ENCODE measurements around the gene ADAMTSL3.
"Not testable (repeated sequence)": the region's sequence is repeated elsewhere in the genome, so short reads cannot be mapped to it uniquely, and the experiment has no call there.

The ADAMTSL3 gene

GRCh38 chr15:83708328-83708727 lies 54.4 kb downstream of the ADAMTSL3 start:
- DNase-seq, result no peak

DNA sequence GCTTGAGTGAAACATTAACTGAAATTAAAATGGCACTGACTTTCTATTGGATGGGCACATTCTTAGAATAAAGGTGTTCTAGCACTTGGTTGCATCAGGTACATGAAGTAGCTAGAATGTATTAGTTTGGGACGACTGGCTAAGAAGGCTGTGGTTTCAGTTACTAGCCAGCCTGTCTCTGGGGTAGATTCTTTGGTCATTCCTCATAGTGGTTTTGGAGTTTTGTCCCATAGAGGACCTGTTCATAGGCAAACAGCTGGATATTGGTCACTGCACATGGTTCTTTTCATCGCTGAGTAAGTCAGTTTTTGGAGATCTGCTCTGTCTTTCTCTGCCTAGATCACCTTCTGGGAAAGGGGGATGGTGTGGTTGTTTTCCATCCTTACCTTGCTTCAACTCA lies 55.3 kb downstream of the ADAMTSL3 start:
- DNase-seq, result no peak

DNA sequence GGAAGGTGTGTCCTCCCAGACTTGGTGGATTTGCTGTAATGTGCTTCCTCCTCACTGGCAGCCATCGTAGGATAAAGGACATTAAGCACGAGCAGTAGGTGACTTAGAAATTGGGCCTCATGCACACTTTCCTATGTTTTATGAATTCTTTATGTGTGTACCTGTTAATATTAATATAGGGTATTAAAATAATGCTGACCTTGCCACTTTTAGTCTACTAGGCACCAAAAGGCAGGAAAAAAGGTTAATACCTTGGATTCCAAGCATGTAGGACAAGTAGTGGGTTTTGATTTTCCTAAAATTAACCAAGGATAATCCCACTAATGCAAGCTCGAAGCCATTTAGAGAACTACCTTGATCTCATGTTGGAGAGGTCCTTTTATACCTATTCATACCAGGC lies 55.9 kb downstream of the ADAMTSL3 start:
- DNase-seq, result no peak

DNA sequence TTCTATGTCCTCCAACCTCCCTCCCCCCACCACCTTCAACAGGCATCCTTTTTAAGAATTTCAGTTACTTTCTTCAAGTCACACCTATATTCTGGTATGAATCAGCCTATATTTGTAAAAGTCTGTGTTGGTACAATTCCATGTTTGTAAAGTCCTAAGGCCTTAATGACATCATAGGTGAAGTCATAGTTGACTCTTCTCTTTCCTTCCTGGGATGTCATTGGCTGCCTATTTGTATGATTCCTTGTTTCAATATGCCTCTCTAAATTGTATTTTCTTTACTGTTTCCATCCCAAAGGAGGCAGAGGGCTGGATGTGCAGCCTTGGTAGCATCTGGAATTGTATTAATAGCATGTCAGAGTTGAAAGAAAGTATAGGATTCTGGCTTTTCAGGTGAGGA lies 56.5 kb downstream of the ADAMTSL3 start:
- DNase-seq, result no peak

GRCh38 chr15:83711236-83711635 lies 57.3 kb downstream of the ADAMTSL3 start:
- no peak for DNase-seq

DNA sequence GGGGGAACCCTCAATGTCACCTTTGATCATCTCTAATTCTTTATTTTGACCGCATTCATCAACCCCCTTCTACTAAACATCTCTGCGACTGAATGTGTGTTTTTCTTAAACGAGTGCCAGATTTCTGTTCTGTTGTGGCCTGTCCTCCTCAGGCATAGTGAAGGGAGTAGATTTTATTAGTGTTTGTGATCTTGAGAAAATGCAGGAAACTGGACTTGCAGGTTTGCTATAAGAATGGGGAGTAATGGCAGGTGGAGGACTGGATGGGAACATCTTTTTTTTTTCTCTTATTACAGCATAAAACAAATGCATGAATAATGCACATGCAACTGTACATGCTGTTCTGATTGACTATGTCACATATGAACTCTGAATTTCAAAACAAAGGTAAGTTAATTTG lies 59.3 kb downstream of the ADAMTSL3 start:
- no peak for DNase-seq

DNA sequence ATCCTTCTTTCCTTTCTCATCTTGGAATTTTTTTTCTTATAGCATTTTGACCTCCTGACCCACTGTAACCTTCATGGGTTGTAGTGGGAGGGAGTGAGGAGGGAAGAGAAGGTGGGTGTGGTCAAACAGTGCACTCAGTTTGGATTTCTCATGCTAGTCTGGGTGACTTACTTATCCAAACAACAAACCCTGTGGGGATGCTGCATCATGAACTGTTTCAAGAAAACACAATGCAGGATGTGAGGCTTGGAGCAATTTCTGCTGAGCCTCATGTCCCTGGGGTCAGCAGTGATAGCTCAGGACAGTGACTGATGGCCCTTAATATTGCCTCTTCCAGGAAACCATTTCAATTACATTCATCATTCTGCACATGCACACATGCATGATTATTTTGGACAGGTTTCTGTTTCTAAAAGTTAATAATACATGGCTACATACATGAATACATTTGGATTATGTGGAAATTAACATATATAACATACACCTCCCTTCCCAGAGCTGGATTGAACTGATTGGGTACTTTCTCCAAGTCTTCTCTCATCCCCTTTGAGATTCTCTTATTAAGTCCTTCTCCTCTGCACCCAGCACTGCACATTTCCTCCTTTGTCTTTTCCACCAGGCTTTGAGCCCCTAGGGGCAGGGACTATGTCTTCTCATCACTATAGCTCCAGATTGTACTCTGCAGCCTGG lies 61.2 kb downstream of the ADAMTSL3 start:
- no peak for DNase-seq

- no peak for DNase-seq
Observed at GRCh38 chr15:83716605-83717004, 62.7 kb downstream of the ADAMTSL3 start.

DNA sequence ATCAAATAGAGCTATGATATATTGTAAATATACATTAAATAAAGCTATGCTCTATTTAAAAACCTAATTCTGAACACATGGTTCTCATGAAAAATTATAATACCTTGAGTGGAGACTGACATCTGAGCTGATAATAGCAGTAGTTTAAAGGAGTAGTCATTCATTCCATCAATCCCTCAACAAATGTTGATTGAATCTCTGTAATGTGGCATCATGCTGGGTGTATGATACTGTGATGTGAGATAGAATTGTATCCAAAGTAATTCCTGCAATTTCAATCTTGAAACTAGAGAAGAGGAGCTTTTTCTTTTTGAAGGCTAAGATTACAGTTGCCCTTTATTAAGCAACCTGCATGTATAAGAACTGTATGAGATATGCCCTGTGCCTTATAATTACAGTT lies 63.1 kb downstream of the ADAMTSL3 start:
- no peak for DNase-seq

GRCh38 chr15:83720468-83720867 lies 66.5 kb downstream of the ADAMTSL3 start:
- DNase-seq, result no peak

DNA sequence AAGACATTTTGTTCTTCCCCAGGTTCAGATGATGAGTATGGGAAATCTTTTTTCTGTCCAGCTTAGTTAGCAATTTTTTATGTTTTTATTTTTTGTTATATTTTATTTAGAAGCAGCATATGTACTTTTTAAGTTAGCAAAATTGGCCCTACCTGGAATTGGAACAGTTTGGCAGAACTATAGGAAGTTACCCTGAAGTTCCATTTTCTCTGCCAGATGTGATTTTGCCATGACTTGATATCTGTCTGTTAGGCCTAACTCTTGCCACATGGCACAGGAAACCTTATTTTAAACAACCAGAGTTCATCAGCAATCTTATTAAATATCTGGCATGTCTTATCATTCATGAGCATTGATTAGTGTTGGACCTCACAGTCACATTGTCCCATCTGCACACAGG lies 67.1 kb downstream of the ADAMTSL3 start:
- no peak for DNase-seq

DNA sequence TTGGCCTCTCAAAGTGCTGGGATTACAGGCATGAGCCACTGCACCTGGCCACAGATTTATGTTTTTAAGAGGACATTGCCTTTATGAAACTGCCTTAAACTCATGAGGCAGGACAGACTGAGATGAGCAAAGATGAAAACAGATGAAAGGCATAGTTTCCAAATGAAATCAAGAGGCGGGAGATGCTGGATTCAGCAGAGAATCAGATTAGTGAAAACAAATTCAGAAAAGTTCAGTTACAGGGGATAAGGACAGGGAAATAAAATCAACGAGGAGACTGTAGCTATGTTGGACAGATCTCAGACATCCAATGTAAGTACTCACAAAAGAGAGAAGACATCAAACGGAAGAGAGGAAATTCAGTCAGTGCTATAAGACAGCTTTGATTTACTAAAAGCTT lies 68.1 kb downstream of the ADAMTSL3 start:
- DNase-seq, result no peak

- DNase-seq, result no peak
Observed at GRCh38 chr15:83723216-83723615, 69.3 kb downstream of the ADAMTSL3 start.

GRCh38 chr15:83732196-83732595 lies 78.3 kb downstream of the ADAMTSL3 start:
- DNase-seq, result no peak

DNA sequence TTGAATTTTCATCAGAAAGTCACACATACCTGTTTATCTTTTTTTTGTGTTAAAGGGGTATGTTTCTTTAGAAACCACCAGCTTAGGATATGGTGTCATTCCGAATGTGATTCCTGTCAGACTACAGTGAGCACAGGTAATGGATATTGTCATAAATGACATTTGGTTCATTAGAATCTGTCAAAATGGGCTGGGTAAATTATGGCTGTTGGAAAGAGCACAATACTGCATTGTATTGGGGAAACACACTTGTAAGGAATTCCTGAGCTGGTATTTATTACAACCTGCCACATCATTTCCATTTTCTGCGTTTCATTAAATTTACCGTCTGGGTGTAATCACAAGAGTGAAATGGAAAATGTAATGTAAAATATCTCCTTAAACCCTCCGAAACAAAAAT lies 78.8 kb downstream of the ADAMTSL3 start:
- DNase-seq, result no peak

GRCh38 chr15:83733206-83733605 lies 79.3 kb downstream of the ADAMTSL3 start:
- no peak for DNase-seq

GRCh38 chr15:83733691-83734090 lies 79.8 kb downstream of the ADAMTSL3 start:
- DNase-seq, result no peak

DNA sequence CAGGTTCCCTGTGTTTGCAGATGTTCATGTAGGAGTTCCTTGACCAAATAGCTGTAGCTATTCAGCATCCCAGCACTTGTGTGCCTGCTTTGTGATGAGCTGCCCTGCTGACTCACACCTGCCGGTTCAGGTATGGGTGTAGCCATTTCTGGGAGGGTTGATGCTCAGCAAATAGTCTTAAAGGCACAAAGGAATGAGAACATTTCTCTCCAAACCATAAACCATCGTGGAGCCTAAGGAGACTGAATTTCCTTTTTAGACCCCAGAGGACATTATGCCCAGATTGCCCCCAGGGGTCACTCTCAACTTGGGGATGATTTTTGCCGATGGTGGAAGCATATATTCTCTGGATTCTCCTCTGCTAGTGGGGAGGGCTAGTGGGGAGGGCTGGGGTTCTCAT lies 80.6 kb downstream of the ADAMTSL3 start:
- no peak for DNase-seq

GRCh38 chr15:83739629-83740028 lies 85.7 kb downstream of the ADAMTSL3 start:
- DNase-seq, result no peak

- no peak for DNase-seq
Observed at GRCh38 chr15:83745771-83746170, 91.8 kb downstream of the ADAMTSL3 start.

DNA sequence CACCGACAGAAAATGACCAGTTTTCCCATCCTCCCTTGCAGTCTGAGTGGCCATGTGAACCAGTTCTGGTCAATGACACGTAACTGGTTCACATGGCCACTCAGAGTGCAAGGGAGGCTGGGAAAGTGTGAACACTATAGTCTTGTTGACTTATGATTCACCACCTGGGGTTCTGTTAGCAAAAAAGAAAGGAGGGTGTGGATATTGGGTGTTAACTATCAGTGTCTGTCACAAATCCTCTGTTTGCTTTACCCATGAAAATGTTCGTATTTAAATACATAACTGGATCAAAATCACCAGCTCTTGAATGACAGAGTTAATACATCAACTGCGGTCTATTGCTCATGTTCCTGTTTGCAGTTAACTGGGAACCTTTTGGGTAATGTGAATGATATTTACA lies 92.3 kb downstream of the ADAMTSL3 start:
- no peak for DNase-seq

DNA sequence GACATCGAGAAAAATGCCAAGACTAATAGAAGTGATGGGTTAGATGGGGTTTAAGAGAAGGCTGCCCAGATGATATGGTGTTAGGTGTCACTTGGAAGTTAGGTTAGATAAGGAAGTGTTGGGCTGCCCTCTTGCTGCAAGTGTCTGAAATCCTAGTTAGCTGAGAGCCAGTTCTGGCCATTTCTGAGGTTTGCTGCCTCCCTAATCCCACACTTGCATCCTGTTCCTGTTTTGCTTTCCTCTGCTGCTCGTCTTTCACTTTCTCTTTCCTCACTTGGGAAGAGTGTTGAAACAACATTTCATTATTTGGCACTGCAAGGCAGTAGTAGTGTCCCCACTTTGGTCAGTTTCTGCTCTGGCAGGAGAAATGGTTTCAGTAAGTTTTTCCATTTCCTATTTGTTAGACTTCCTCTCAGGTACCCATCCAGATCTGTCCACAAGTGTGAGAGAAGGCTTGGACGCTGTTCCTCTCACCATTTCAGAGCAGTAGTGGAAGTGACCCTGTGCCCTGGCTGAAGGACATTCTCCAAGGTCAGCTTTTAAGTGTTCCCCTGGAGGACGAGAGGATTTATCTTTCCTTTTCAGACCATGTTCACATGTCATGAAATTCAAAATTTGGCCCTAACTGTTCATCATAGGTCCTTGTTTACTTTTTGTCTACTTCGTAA lies 93.3 kb downstream of the ADAMTSL3 start:
- DNase-seq, result no peak

DNA sequence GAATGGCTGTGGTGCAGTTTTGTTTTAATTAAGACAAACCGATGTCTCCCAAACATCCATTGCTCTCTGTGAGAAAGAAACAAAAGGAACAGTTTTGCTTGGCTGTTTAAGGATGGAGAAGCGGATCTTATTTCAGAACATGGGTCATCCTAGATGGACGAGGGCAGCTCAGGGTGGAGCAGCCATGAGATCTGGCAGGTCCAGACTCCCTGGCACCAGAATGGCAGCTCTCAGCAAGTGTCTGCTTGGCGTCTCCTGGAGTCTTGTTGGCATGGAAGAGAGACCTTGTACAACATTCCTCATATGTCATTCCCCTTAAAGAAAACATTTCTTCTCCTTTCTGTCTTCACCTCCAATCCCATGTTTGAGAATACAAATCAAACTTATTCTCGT lies 93.8 kb downstream of the ADAMTSL3 start:
- no peak for DNase-seq

DNA sequence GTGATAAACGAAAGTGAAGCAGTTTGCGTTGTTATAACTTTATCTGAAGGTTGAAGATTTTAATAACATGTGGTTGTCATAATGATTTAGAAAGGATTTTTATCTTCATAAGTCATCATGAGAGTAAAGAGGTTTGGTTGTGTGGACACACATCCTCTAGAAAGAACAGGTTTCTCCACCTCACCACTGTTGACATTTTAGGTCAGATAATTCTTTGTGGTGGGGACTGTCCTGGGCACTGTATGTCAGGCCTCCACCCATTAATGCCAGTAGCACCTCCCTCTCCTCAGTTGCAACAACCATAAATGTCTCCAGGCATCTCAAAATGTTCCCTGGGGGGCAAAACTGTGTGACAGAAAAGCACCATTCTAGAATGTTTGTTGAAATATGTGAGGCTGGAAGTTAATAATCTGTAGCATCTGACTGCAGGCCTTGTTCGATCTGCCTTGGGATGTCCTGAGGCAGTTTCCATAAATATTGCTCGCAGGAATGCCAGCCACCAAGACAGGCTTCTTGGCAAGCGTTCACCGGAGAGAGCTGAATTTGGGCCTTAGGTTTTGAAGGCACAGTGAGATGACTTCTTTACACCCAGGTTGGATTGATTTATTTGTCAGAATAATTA lies 100.1 kb downstream of the ADAMTSL3 start:
- DNase-seq, result no peak

- DNase-seq, result not testable (repeated sequence)
Observed at GRCh38 chr15:83757291-83757690, 103.4 kb downstream of the ADAMTSL3 start.
